HG02798 (cell line): Measurements from ENCODE around the gene WRAP53.

Source experiments
- ATAC-seq: cut with Tn5 transposase; IDR thresholded peaks from one replicate; pipeline ENCODE4 v1.9.1; 2021; ENCODE audit warnings: mild to moderate bottlenecking; ENCODE audit not compliant: unreplicated experiment, poor library complexity

The WRAP53 gene

GRCh38 chr17:7677388-7678067 lies 10.7 kb upstream of the WRAP53 start:
- ATAC-seq: no peak

GRCh38 chr17:7684851-7685532 lies 3.3 kb upstream of the WRAP53 start:
- no peak for ATAC-seq

GRCh38 chr17:7685533-7686221 lies 2.6 kb upstream of the WRAP53 start:
- ATAC-seq: peak; percentile 63

GRCh38 chr17:7686222-7687071 lies 1.8 kb upstream of the WRAP53 start:
- peak; percentile 60 for ATAC-seq

- peak; percentile 38 for ATAC-seq
Measured at GRCh38 chr17:7687072-7687907, 987 bp upstream of the WRAP53 start, which contains the start of gene TP53. Gene TP53 (minus strand): TSS chr17:7687490. CDS start chr17:7676594, 10,896 bp downstream.

- no peak for ATAC-seq
Measured at GRCh38 chr17:7688808-7689316, 585 bp downstream of the WRAP53 start.

GRCh38 chr17:7695586-7695985 lies 7.3 kb downstream of the WRAP53 start:
- ATAC-seq: no peak

- no peak for ATAC-seq
Measured at GRCh38 chr17:7697828-7698588, 9.7 kb downstream of the WRAP53 start.

GRCh38 chr17:7700510-7700909 lies 12.2 kb downstream of the WRAP53 start:
- no peak for ATAC-seq

GRCh38 chr17:7701681-7702080 lies 13.4 kb downstream of the WRAP53 start:
- ATAC-seq: no peak

- ATAC-seq: no peak
Measured at GRCh38 chr17:7702776-7703175, 14.5 kb downstream of the WRAP53 start.

- no peak for ATAC-seq
Measured at GRCh38 chr17:7703584-7704479, 15.6 kb downstream of the WRAP53 start.

- no peak for ATAC-seq
Measured at GRCh38 chr17:7704601-7705268, 16.5 kb downstream of the WRAP53 start, which contains the start of gene EFNB3. Gene EFNB3 (plus strand): TSS chr17:7705202. CDS start chr17:7705599, 397 bp downstream.

- no peak for ATAC-seq
Measured at GRCh38 chr17:7705269-7706255, 17.3 kb downstream of the WRAP53 start.

GRCh38 chr17:7706631-7707354 lies 18.5 kb downstream of the WRAP53 start:
- no peak for ATAC-seq
